ENCODE measurements around the gene CLCN3. TPM values are rescaled to one million over a fixed set of nuclear protein-coding genes. Genes with fewer than 3 reads are reported as not detected.
"Not testable (repeated sequence)": the region's sequence is repeated elsewhere in the genome, so short reads cannot be mapped to it uniquely, and the experiment has no call there.

CLCN3 gene
- total RNA-seq, 4 donors from 2014 or later: 43.7 to 58.5 (median 51.7) TPM

- H3K27ac ChIP-seq: no peak overlapping the region
- no peak for DNase-seq (ENCODE audit: low spot score in 2 of 2)
These were observed 107.2 kb downstream of the CLCN3 start for GRCh38 chr4:169727616-169728015.

GRCh38 chr4:169730564-169730963, 110.2 kb downstream of the CLCN3 start:
- H3K27me3 ChIP-seq: no peaks in the 10 kb centered on the region
- H3K9me3 ChIP-seq: no peaks in the 10 kb centered on the region
- no peak overlapping the region for H3K4me3 ChIP-seq
- TF ChIP-seq EP300 (IDR thresholded peaks at IDR 0.05): no peak
- TF ChIP-seq POLR2A (IDR thresholded peaks at IDR 0.05): no peak
- TF ChIP-seq POLR2AphosphoS5 (IDR thresholded peaks at IDR 0.05): no peak
- no peak for TF ChIP-seq CTCF (IDR thresholded peaks at IDR 0.05)
- no peak for DNase-seq (ENCODE audit: low spot score in 2 of 2)
- no peak overlapping the region for H3K27ac ChIP-seq
- peaks cover 41% of the 10 kb centered on the region for H3K36me3 ChIP-seq
- no peaks in the 10 kb centered on the region for H3K4me1 ChIP-seq
- whole genome bisulfite sequencing: 87% methylated on average over 5 of the region's 5 CpGs

More at GRCh38 chr4:169727616-169728015, 107.2 kb downstream of the CLCN3 start:
- H3K9me3 ChIP-seq: no peaks in the 10 kb centered on the region
- no peak for TF ChIP-seq CTCF (IDR thresholded peaks at IDR 0.05)
- no peak for TF ChIP-seq POLR2AphosphoS5 (IDR thresholded peaks at IDR 0.05)
- TF ChIP-seq EP300 (IDR thresholded peaks at IDR 0.05): no peak
- TF ChIP-seq POLR2A (IDR thresholded peaks at IDR 0.05): no peak
- no peak overlapping the region for H3K4me3 ChIP-seq
- H3K4me1 ChIP-seq: no peaks in the 10 kb centered on the region
- no peaks in the 10 kb centered on the region for H3K27me3 ChIP-seq
- H3K36me3 ChIP-seq: peaks cover 29% of the 10 kb centered on the region

- not testable (repeated sequence) for H3K9me3 ChIP-seq; DNase-seq (ENCODE audit: low spot score in 2 of 2); H3K27me3 ChIP-seq; H3K4me3 ChIP-seq; H3K27ac ChIP-seq; H3K4me1 ChIP-seq
- H3K36me3 ChIP-seq: peaks cover 24% of the 10 kb centered on the region
These were observed 118.2 kb downstream of the CLCN3 start for GRCh38 chr4:169738604-169739003.

- H3K36me3 ChIP-seq: peaks cover 11% of the 10 kb centered on the region
- H3K4me1 ChIP-seq: no peaks in the 10 kb centered on the region
- WGBS: 90% methylated on average over 2 of the region's 2 CpGs
- no peaks in the 10 kb centered on the region for H3K27me3 ChIP-seq
- no peaks in the 10 kb centered on the region for H3K9me3 ChIP-seq
- TF ChIP-seq POLR2AphosphoS5 (IDR thresholded peaks at IDR 0.05) (no peak), EP300 (IDR thresholded peaks at IDR 0.05) (no peak), POLR2A (IDR thresholded peaks at IDR 0.05) (no peak), CTCF (IDR thresholded peaks at IDR 0.05) (no peak)
- DNase-seq (ENCODE audit: low spot score in 2 of 2): no peak
- H3K27ac ChIP-seq: no peak overlapping the region
- no peak overlapping the region for H3K4me3 ChIP-seq
These were observed 121.2 kb downstream of the CLCN3 start for GRCh38 chr4:169741569-169741968.

GRCh38 chr4:169744601-169745000, 124.2 kb downstream of the CLCN3 start:
- no peaks in the 10 kb centered on the region for H3K27me3 ChIP-seq
- H3K36me3 ChIP-seq: peaks cover 21% of the 10 kb centered on the region
- H3K4me3 ChIP-seq: no peak overlapping the region
- DNase-seq (ENCODE audit: low spot score in 2 of 2): no peak
- H3K27ac ChIP-seq: no peak overlapping the region
- H3K4me1 ChIP-seq: no peaks in the 10 kb centered on the region
- no peaks in the 10 kb centered on the region for H3K9me3 ChIP-seq
- WGBS: 100% methylated on average over 1 of the region's 1 CpG
- TF ChIP-seq EP300 (IDR thresholded peaks at IDR 0.05): no peak
- TF ChIP-seq CTCF (IDR thresholded peaks at IDR 0.05): no peak

- Histone ChIP-seq H3K27ac (no peak overlapping the region), H3K27me3 (no peaks in the 10 kb centered on the region), H3K9me3 (no peaks in the 10 kb centered on the region), H3K4me1 (no peaks in the 10 kb centered on the region), H3K36me3 (peaks cover 26% of the 10 kb centered on the region), H3K4me3 (no peak overlapping the region)
- no peak for DNase-seq (ENCODE audit: low spot score in 2 of 2)
- TF ChIP-seq POLR2A (IDR thresholded peaks at IDR 0.05) (no peak), CTCF (IDR thresholded peaks at IDR 0.05) (no peak), POLR2AphosphoS5 (IDR thresholded peaks at IDR 0.05) (no peak), EP300 (IDR thresholded peaks at IDR 0.05) (no peak)
- WGBS: no CpG with 5 or more reads among the region's 1 CpG
These were observed 124.9 kb downstream of the CLCN3 start for GRCh38 chr4:169745291-169745690.
